ENCODE data around the gene LRRC17. TPM values are rescaled to one million over a fixed set of nuclear protein-coding genes. Genes with fewer than 3 reads are reported as not detected.

The LRRC17 gene
- polyA plus RNA-seq (ENCODE audit: insufficient read length in 12 of 12) = 100 to 1,000 TPM in 1 of 12 donors, 10 to 100 TPM in 10, not detected in 1; 23.7 to 112 (median 39.3) TPM
- long read RNA-seq, donor 1, transcript LRRC17-202 (4 exons, 1,963 nt) = major isoform, 6 of 13 reads
- long read RNA-seq, donor 1, partial matches to known transcripts = 7 of 13 reads
- long read RNA-seq, donor 1, other reads (novel, unspliced or antisense) = 0 of 13 reads
- long read RNA-seq, donor 2, transcript LRRC17-202 (4 exons, 1,963 nt) = major isoform, 8 of 25 reads
- long read RNA-seq, donor 2, partial matches to known transcripts = 16 of 25 reads
- long read RNA-seq, donor 2, other reads (novel, unspliced or antisense) = 0 of 25 reads
- long read RNA-seq, donor 3, partial matches to known transcripts = 0 of 3 reads
- long read RNA-seq, donor 3, other reads (novel, unspliced or antisense) = 0 of 3 reads
- long read RNA-seq, donor 4 = 0 reads
- long read RNA-seq, donor 5, transcript LRRC17-202 (4 exons, 1,963 nt) = major isoform, 6 of 24 reads
- long read RNA-seq, donor 5, partial matches to known transcripts = 15 of 24 reads
- long read RNA-seq, donor 5, other reads (novel, unspliced or antisense) = 0 of 24 reads
- long read RNA-seq, donor 6, partial matches to known transcripts = 12 of 15 reads
- long read RNA-seq, donor 6, other reads (novel, unspliced or antisense) = 0 of 15 reads
- long read RNA-seq, donor 7, partial matches to known transcripts = 0 of 3 reads
- long read RNA-seq, donor 7, other reads (novel, unspliced or antisense) = 0 of 3 reads
- long read RNA-seq, donor 8, transcript LRRC17-202 (4 exons, 1,963 nt) = major isoform, 8 of 11 reads
- long read RNA-seq, donor 8, partial matches to known transcripts = 0 of 11 reads
- long read RNA-seq, donor 8, other reads (novel, unspliced or antisense) = 0 of 11 reads
- long read RNA-seq, donor 9, transcript LRRC17-202 (4 exons, 1,963 nt) = major isoform, 8 of 52 reads
- long read RNA-seq, donor 9, partial matches to known transcripts = 43 of 52 reads
- long read RNA-seq, donor 9, other reads (novel, unspliced or antisense) = 0 of 52 reads
- long read RNA-seq, donor 10, transcript LRRC17-202 (4 exons, 1,963 nt) = major isoform, 7 of 20 reads
- long read RNA-seq, donor 10, partial matches to known transcripts = 12 of 20 reads
- long read RNA-seq, donor 10, other reads (novel, unspliced or antisense) = 0 of 20 reads
- long read RNA-seq, donor 11, transcript LRRC17-202 (4 exons, 1,963 nt) = major isoform, 6 of 42 reads
- long read RNA-seq, donor 11, partial matches to known transcripts = 35 of 42 reads
- long read RNA-seq, donor 11, other reads (novel, unspliced or antisense) = 0 of 42 reads

- peak; percentile 93 for DNase-seq
Observed at GRCh38 chr7:102912742-102913141, at the start of gene LRRC17. LRRC17 (plus strand) TSS chr7:102913000; CDS start chr7:102933914, 20,914 bp downstream.

GRCh38 chr7:102864958-102865357 lies 47.8 kb upstream of the LRRC17 start:
- DNase-seq = no peak

- no peak for DNase-seq
Observed at GRCh38 chr7:102866535-102867215, 46.1 kb upstream of the LRRC17 start.

GRCh38 chr7:102869195-102869594 lies 43.6 kb upstream of the LRRC17 start:
- no peak for DNase-seq

- no peak for DNase-seq
Observed at GRCh38 chr7:102872460-102872859, 40.3 kb upstream of the LRRC17 start.

GRCh38 chr7:102873470-102874165 lies 39.2 kb upstream of the LRRC17 start:
- DNase-seq = no peak

GRCh38 chr7:102874166-102874829 lies 38.5 kb upstream of the LRRC17 start:
- no peak for DNase-seq

GRCh38 chr7:102874966-102875365 lies 37.8 kb upstream of the LRRC17 start:
- no peak for DNase-seq

GRCh38 chr7:102875700-102876295 lies 37.0 kb upstream of the LRRC17 start:
- DNase-seq = no peak

GRCh38 chr7:102883098-102883860 lies 29.5 kb upstream of the LRRC17 start:
- DNase-seq = no peak

- no peak for DNase-seq
Observed at GRCh38 chr7:102888561-102889233, 24.1 kb upstream of the LRRC17 start.

- DNase-seq = no peak
Observed at GRCh38 chr7:102889851-102890250, 22.9 kb upstream of the LRRC17 start.

- DNase-seq = peak; percentile 52
Observed at GRCh38 chr7:102890292-102890970, 22.4 kb upstream of the LRRC17 start.

- no peak for DNase-seq
Observed at GRCh38 chr7:102890971-102891692, 21.7 kb upstream of the LRRC17 start.

- DNase-seq = peak; percentile 66
Observed at GRCh38 chr7:102891693-102892261, 21.0 kb upstream of the LRRC17 start.

- no peak for DNase-seq
Observed at GRCh38 chr7:102892631-102893278, 20.0 kb upstream of the LRRC17 start.
